ENCODE data around the gene CAMK2A.

- TF ChIP-seq CTCF (IDR thresholded peaks at IDR 0.05) = no peak
- TF ChIP-seq POLR2AphosphoS5 (IDR thresholded peaks at IDR 0.05) = no peak
- no peak for TF ChIP-seq EP300 (IDR thresholded peaks at IDR 0.05; ENCODE audit: low read depth)
Measured at GRCh38 chr5:150272531-150272930, 17.0 kb downstream of the CAMK2A start.

All from transverse colon (tissue), 4 donors.